Panc1 (cell line): ENCODE data around the gene GNA12. TPM values are rescaled to one million over a fixed set of nuclear protein-coding genes. Genes with fewer than 3 reads are reported as not detected.
"Not testable (repeated sequence)": the region's sequence is repeated elsewhere in the genome, so short reads cannot be mapped to it uniquely, and the experiment has no call there.

ENCODE experiments used
- ATAC-seq: fragments of 200-7000 bp; cut with Tn5 transposase; 2 replicates; pipeline ENCODE4 v1.9.1; 2020; ENCODE audit warnings: mild to moderate bottlenecking, moderate library complexity
- BruUV-seq: library from RNA; stranded (reverse); fragments of 400-500 nt; replicated peaks from 2 replicates; lab custom pipeline; 2021; lab: Mats Ljungman, UMichigan
- CTCF ChIA-PET: fragments of 300-600 bp; sonication (Branson Sonifier 250); formaldehyde crosslinking; loops from one replicate; lab custom pipeline; 2022; ENCODE audit warnings: antibody characterized with exemption; lab: Charles Lee
- POLR2A ChIA-PET: fragments of 300-600 bp; sonication (Branson Sonifier 250); formaldehyde crosslinking; loops from one replicate; lab custom pipeline; 2022; ENCODE audit warnings: antibody characterized with exemption; lab: Charles Lee
- DNase-seq: peaks from one replicate; pipeline ENCODE4 v3.0.0-alpha.2; 2010; ENCODE audit warnings: low read depth, low spot score
- H3K27ac ChIP-seq: 2 replicates; pipeline ENCODE4 v1.5.1; 2011; ENCODE audit warnings: mild to moderate bottlenecking, low read length, inconsistent platforms
- H3K27me3 ChIP-seq: fragments of 200-500 bp; sonication (Bioruptor generic); 2 replicates; pipeline ENCODE4 v1.6.0; 2014; ENCODE audit warnings: low read length, inconsistent platforms; ENCODE audit not compliant: control insufficient read depth, insufficient read depth
- H3K36me3 ChIP-seq: fragments of 200-500 bp; sonication (Bioruptor generic); 2 replicates; pipeline ENCODE4 v1.5.1; 2014; ENCODE audit warnings: inconsistent platforms, mild to moderate bottlenecking, low read length, moderate library complexity; ENCODE audit not compliant: control insufficient read depth, insufficient read depth
- H3K4me1 ChIP-seq: 2 replicates; pipeline ENCODE4 v1.5.1; 2011; ENCODE audit warnings: inconsistent platforms, mild to moderate bottlenecking, low read length, moderate library complexity; ENCODE audit not compliant: control insufficient read depth, insufficient read depth
- H3K4me3 ChIP-seq, 2 experiments: 2 replicates each; pipeline ENCODE4 v1.5.1; 2011 to 2012; ENCODE audit warnings: low read depth in 2 of 2, low read length in 2 of 2, mild to moderate bottlenecking in 2 of 2, inconsistent platforms in 1 of 2, moderate library complexity in 1 of 2
- H3K9me3 ChIP-seq: fragments of 200-500 bp; sonication (Bioruptor generic); 2 replicates; pipeline ENCODE4 v1.5.1; 2014; ENCODE audit warnings: low read depth, mild to moderate bottlenecking, inconsistent platforms, low read length, moderate library complexity; ENCODE audit not compliant: control insufficient read depth, insufficient read depth
- POLR2AphosphoS5 ChIP-seq: IDR thresholded peaks from 2 replicates; pipeline ENCODE4 v1.6.1; 2012; ENCODE audit warnings: mild to moderate bottlenecking, low read depth, low read length, moderate library complexity
- REST ChIP-seq, 2 experiments: IDR thresholded peaks; 2 replicates each; pipeline ENCODE4 v1.6.1; 2011 to 2012; ENCODE audit warnings: low read depth in 2 of 2, control low read depth in 1 of 2, low read length in 1 of 2, mild to moderate bottlenecking in 1 of 2, moderate library complexity in 1 of 2; ENCODE audit not compliant: insufficient read depth in 1 of 2
- SIN3A ChIP-seq: IDR thresholded peaks from 2 replicates; pipeline ENCODE4 v1.6.1; 2012; ENCODE audit warnings: low read depth, mild to moderate bottlenecking, low read length, moderate library complexity, borderline replicate concordance; ENCODE audit not compliant: insufficient read depth
- TCF7L2 ChIP-seq: IDR thresholded peaks from 2 replicates; pipeline ENCODE4 v1.6.1; 2011; ENCODE audit warnings: mild to moderate bottlenecking, low read depth, low read length, inconsistent platforms
- in situ Hi-C: cut with HindIII; loops from 2 replicates; pipeline ENCODE4 v1.10.0; 2016; ENCODE audit warnings: low sequenced_read_pairs, low pct_unique_long_range_greater_than_20kb
- intact Hi-C: fragments of 100-400 bp; cut with micrococcal nuclease; formaldehyde crosslinking; loops from one replicate; pipeline ENCODE4 v1.10.0; 2022; ENCODE audit not compliant: unreplicated experiment
- total RNA-seq: library from RNA; stranded (reverse); gene quantifications from one replicate; pipeline ENCODE4 v1.2.1, GENCODE V29; 2021; ENCODE audit not compliant: unreplicated experiment
- TF ChIP-seq, protein P1 (sequence below): fragments of 450-650 bp; IDR thresholded peaks from 2 replicates; pipeline ENCODE4 v1.5.1; 2017; ENCODE audit warnings: mild to moderate bottlenecking

The GNA12 gene
- total RNA-seq, 1 experiment from 2014 or later = 139 TPM

- no peak for TF ChIP-seq POLR2AphosphoS5
- TF ChIP-seq SIN3A = no peak
- TF ChIP-seq, protein P1, sequence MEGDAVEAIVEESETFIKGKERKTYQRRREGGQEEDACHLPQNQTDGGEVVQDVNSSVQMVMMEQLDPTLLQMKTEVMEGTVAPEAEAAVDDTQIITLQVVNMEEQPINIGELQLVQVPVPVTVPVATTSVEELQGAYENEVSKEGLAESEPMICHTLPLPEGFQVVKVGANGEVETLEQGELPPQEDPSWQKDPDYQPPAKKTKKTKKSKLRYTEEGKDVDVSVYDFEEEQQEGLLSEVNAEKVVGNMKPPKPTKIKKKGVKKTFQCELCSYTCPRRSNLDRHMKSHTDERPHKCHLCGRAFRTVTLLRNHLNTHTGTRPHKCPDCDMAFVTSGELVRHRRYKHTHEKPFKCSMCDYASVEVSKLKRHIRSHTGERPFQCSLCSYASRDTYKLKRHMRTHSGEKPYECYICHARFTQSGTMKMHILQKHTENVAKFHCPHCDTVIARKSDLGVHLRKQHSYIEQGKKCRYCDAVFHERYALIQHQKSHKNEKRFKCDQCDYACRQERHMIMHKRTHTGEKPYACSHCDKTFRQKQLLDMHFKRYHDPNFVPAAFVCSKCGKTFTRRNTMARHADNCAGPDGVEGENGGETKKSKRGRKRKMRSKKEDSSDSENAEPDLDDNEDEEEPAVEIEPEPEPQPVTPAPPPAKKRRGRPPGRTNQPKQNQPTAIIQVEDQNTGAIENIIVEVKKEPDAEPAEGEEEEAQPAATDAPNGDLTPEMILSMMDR = no peak
- no peak for TF ChIP-seq TCF7L2
- no peak for TF ChIP-seq REST (IDR thresholded peaks at IDR 0.05; ENCODE audit: insufficient read depth in 1 of 2, low read depth in 2 of 2, low read length in 1 of 2)
- peaks cover 8% of the 10 kb centered on the region for H3K4me1 ChIP-seq
- no peaks in the 10 kb centered on the region for H3K36me3 ChIP-seq
- no peak for DNase-seq
- H3K4me3 ChIP-seq = no peak overlapping the region
- POLR2A ChIA-PET = no interaction called here
- no peaks in the 10 kb centered on the region for H3K9me3 ChIP-seq
- in situ Hi-C loops = no loop called here
- no peak overlapping the region for H3K27ac ChIP-seq
- intact Hi-C loops = no loop called here
- ATAC-seq = no peak
- BruUV-seq = no TSS peak
- CTCF ChIA-PET = interaction anchor here (0.6 kb wide), 1 partner anchor 406 kb away, joined by 4 read pairs; no protein-coding TSS in a partner anchor
- H3K27me3 ChIP-seq = no peaks in the 10 kb centered on the region
Measured at GRCh38 chr7:2856388-2857169, 12.5 kb upstream of the GNA12 start.

DNA sequence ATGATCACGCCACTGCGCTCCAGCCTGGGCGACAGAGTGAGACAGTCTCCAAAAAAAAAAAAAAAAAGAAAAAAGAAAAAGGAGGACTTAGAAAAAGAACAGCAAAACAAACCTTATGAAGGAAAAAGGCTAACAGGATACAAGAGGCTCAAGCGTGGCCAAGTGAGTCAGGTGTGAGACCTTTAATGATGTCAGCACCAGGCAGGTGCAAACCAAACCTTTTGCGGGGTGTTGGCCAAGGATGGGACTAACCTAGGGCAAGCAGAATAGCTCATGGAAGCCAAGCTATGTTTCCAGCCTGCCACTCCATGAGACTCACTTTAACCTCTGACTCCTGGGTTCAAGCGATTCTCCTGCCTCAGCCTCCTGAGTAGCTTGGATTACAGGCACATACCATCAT, 11.3 kb upstream of the GNA12 start:
- in situ Hi-C loops = no loop called here
- no peak for DNase-seq
- intact Hi-C loops = no loop called here
- Histone ChIP-seq H3K27me3 (no peaks in the 10 kb centered on the region), H3K36me3 (no peaks in the 10 kb centered on the region), H3K9me3 (no peaks in the 10 kb centered on the region), H3K4me1 (peaks cover 2% of the 10 kb centered on the region), H3K27ac (no peak overlapping the region), H3K4me3 (no peak overlapping the region)
- BruUV-seq = no TSS peak
- TF ChIP-seq, protein P1 = no peak
- TF ChIP-seq REST (IDR thresholded peaks at IDR 0.05; ENCODE audit: insufficient read depth in 1 of 2, low read depth in 2 of 2, low read length in 1 of 2) (no peak), TCF7L2 (no peak), POLR2AphosphoS5 (no peak), SIN3A (no peak)
- ChIA-PET POLR2A (interaction anchor here (0.7 kb wide), 2 partner anchors 34 to 180 kb away, joined by 5 read pairs; no protein-coding TSS in a partner anchor), CTCF (no interaction called here)
- ATAC-seq = no peak

GRCh38 chr7:2853552-2853951, 9.4 kb upstream of the GNA12 start:
- CTCF ChIA-PET, H3K27me3 ChIP-seq, H3K27ac ChIP-seq, intact Hi-C loops, DNase-seq, H3K4me1 ChIP-seq, H3K36me3 ChIP-seq, ATAC-seq, H3K9me3 ChIP-seq, POLR2A ChIA-PET, H3K4me3 ChIP-seq, in situ Hi-C loops, BruUV-seq: not testable (repeated sequence)
